GM12878 (cell line): ENCODE results near the gene ROBO4.

Experiments
- CEBPB ChIP-seq, 2 experiments: fragments of 150-350 bp in 1 of 2; IDR thresholded peaks; 2 replicates each; pipeline ENCODE4 v1.6.1; 2012 to 2014; ENCODE audit warnings: low read depth in 2 of 2, low read length in 2 of 2, borderline replicate concordance in 1 of 2, inconsistent platforms in 1 of 2
- EGR1 ChIP-seq, 2 experiments: IDR thresholded peaks; 1 replicate in 1 of 2; 2 replicates in 1 of 2; pipeline ENCODE4 v1.6.1; 2011 to 2012; ENCODE audit warnings: low read depth in 2 of 2, low read length in 2 of 2, borderline replicate concordance in 1 of 2, mild to moderate bottlenecking in 1 of 2, moderate library complexity in 1 of 2
- HDAC6 ChIP-seq: fragments of 200-600 bp; sonication (generic); IDR thresholded peaks from one replicate; pipeline ENCODE4 v1.8.0; 2017; ENCODE audit warnings: antibody characterized with exemption; ENCODE audit not compliant: unreplicated experiment
- RAD21 ChIP-seq: IDR thresholded peaks from 2 replicates; pipeline ENCODE4 v1.6.1; 2011; ENCODE audit warnings: mild to moderate bottlenecking, low read depth, low read length, moderate library complexity; ENCODE audit not compliant: insufficient read depth
- TF ChIP-seq, protein P1 (sequence below), 3 experiments: IDR thresholded peaks in 2 of 3; conservative IDR thresholded peaks in 1 of 3; 2 replicates each; pipeline ENCODE4 v1.5.1; 2011; ENCODE audit warnings: low read depth in 3 of 3, low read length in 3 of 3, mild to moderate bottlenecking in 3 of 3, control low read depth in 2 of 3, moderate library complexity in 2 of 3, inconsistent platforms in 1 of 3, mixed read lengths in 1 of 3; ENCODE audit not compliant: control insufficient read depth in 2 of 3, insufficient read depth in 1 of 3; ENCODE audit errors: extremely low read depth in 1 of 3
- TF ChIP-seq, protein P2 (sequence below): IDR thresholded peaks from 2 replicates; pipeline ENCODE4 v1.6.1; 2011; ENCODE audit warnings: mild to moderate bottlenecking, low read depth, low read length, moderate library complexity; ENCODE audit not compliant: insufficient replicate concordance

DNA sequence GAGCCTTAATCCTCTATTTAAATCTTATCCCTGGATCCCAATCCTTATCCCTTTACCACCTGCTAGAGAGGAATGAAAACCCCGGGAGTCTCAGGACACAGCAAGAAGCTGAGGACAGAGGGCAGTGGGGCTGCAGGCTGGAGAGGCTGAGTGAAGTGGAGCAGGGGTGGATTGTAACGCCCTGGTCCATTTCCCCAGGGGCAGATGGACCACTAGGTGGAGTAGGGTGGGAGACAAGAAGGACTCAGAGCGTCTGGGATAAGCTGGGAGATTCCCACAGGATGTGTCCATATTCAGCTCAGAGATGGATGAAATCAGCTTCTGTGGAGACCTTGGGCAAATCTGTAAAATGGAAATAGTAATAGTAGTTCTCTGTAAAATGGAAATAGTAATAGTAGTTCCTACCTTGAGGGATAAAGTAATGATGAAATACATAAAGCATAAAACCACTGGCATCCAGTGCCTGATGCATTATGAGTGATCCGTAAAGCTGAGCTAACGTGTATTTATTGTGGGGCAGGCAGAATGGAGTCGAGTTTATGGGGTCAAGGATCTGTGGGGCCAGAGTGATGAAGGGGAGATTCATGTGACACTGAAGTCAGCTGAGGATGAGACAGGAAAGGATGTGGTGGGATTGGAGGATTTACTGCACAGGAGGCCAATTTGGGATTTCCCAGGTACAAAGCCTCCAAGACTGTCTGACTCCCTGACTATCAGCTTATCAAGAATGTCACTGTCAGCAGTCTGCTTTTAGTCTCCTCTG lies 1.9 kb upstream of the ROBO4 start:
- TF ChIP-seq HDAC6 (no peak), EGR1 (IDR thresholded peaks at IDR 0.05; ENCODE audit: borderline replicate concordance in 1 of 2, low read depth in 2 of 2, low read length in 2 of 2) (no peak), RAD21 (no peak), CEBPB (IDR thresholded peaks at IDR 0.05; ENCODE audit: borderline replicate concordance in 1 of 2, low read depth in 2 of 2, low read length in 2 of 2) (no peak)
- TF ChIP-seq, protein P1, sequence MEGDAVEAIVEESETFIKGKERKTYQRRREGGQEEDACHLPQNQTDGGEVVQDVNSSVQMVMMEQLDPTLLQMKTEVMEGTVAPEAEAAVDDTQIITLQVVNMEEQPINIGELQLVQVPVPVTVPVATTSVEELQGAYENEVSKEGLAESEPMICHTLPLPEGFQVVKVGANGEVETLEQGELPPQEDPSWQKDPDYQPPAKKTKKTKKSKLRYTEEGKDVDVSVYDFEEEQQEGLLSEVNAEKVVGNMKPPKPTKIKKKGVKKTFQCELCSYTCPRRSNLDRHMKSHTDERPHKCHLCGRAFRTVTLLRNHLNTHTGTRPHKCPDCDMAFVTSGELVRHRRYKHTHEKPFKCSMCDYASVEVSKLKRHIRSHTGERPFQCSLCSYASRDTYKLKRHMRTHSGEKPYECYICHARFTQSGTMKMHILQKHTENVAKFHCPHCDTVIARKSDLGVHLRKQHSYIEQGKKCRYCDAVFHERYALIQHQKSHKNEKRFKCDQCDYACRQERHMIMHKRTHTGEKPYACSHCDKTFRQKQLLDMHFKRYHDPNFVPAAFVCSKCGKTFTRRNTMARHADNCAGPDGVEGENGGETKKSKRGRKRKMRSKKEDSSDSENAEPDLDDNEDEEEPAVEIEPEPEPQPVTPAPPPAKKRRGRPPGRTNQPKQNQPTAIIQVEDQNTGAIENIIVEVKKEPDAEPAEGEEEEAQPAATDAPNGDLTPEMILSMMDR (IDR thresholded peaks at IDR 0.05 in 2 of 3, conservative IDR thresholded peaks at IDR 0.05 in 1 of 3; ENCODE audit: control insufficient read depth in 2 of 3, extremely low read depth in 1 of 3, insufficient read depth in 1 of 3, low read depth in 3 of 3, low read length in 3 of 3), result no peak
- TF ChIP-seq, protein P2, sequence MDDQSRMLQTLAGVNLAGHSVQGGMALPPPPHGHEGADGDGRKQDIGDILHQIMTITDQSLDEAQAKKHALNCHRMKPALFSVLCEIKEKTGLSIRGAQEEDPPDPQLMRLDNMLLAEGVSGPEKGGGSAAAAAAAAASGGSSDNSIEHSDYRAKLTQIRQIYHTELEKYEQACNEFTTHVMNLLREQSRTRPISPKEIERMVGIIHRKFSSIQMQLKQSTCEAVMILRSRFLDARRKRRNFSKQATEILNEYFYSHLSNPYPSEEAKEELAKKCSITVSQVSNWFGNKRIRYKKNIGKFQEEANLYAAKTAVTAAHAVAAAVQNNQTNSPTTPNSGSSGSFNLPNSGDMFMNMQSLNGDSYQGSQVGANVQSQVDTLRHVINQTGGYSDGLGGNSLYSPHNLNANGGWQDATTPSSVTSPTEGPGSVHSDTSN, result no peak
